Measurements from ENCODE around the gene FGFBP3. TPM values are rescaled to one million over a fixed set of nuclear protein-coding genes. Genes with fewer than 3 reads are reported as not detected.
A peak's percentile ranks its signal among the peaks of the same experiment; 100 is the strongest.

FGFBP3 gene
- total RNA-seq, 4 donors from 2014 or later = 0.58 to 1.7 (median 0.85) TPM

- 91% methylated on average over 1 of the region's 1 CpG for WGBS
- Histone ChIP-seq H3K36me3 (peaks cover 9 to 40% (median 20%) of the 10 kb centered on the region in 4 donors), H3K27me3 (no peaks in the 10 kb centered on the region), H3K27ac (replicated peaks in 1 of 4) (no peak overlapping the region), H3K9me3 (no peaks in the 10 kb centered on the region), H3K4me1 (peaks cover 4 to 38% (median 36%) of the 10 kb centered on the region in 4 donors), H3K4me3 (no peak overlapping the region)
- no peak for TF ChIP-seq EP300 (IDR thresholded peaks at IDR 0.05)
- no peak for TF ChIP-seq POLR2A (IDR thresholded peaks at IDR 0.05; ENCODE audit: low read depth)
- no peak for TF ChIP-seq POLR2AphosphoS5 (IDR thresholded peaks at IDR 0.05)
- no peak for TF ChIP-seq CTCF (IDR thresholded peaks at IDR 0.05)
- DNase-seq (ENCODE audit: extremely low spot score) = no peak
- intact Hi-C loops (cut with DNase I) = no loop called here
These were observed 23.5 kb upstream of the FGFBP3 start for GRCh38 chr10:91932737-91933136.

- Histone ChIP-seq H3K4me3 (no peak overlapping the region), H3K27me3 (no peaks in the 10 kb centered on the region), H3K4me1 (peaks cover 4 to 48% (median 46%) of the 10 kb centered on the region in 4 donors), H3K9me3 (no peaks in the 10 kb centered on the region), H3K27ac (replicated peaks in 1 of 4) (no peak overlapping the region), H3K36me3 (peaks cover 7 to 29% (median 14%) of the 10 kb centered on the region in 4 donors)
- TF ChIP-seq POLR2A (IDR thresholded peaks at IDR 0.05; ENCODE audit: low read depth) (no peak), CTCF (IDR thresholded peaks at IDR 0.05) (no peak), POLR2AphosphoS5 (IDR thresholded peaks at IDR 0.05) (no peak), EP300 (IDR thresholded peaks at IDR 0.05) (no peak)
- intact Hi-C loops (cut with DNase I) = no loop called here
- 48% methylated on average over 3 of the region's 3 CpGs for WGBS
- no peak for DNase-seq (ENCODE audit: extremely low spot score)
These were observed 22.4 kb upstream of the FGFBP3 start for GRCh38 chr10:91931526-91932190.

- intact Hi-C loops (cut with DNase I) = no loop called here
- Histone ChIP-seq H3K4me3 (no peak overlapping the region), H3K9me3 (no peaks in the 10 kb centered on the region), H3K4me1 (peaks cover 4 to 56% (median 53%) of the 10 kb centered on the region in 4 donors), H3K27me3 (no peaks in the 10 kb centered on the region), H3K27ac (replicated peaks in 1 of 4) (no peak overlapping the region), H3K36me3 (peaks cover 0 to 22% (median 7%) of the 10 kb centered on the region in 4 donors)
- DNase-seq (ENCODE audit: extremely low spot score) = no peak
- 74% methylated on average over 3 of the region's 3 CpGs for WGBS
- TF ChIP-seq EP300 (IDR thresholded peaks at IDR 0.05) (no peak), CTCF (IDR thresholded peaks at IDR 0.05) (no peak), POLR2AphosphoS5 (IDR thresholded peaks at IDR 0.05) (no peak), POLR2A (IDR thresholded peaks at IDR 0.05; ENCODE audit: low read depth) (no peak)
These were observed 21.7 kb upstream of the FGFBP3 start for GRCh38 chr10:91930939-91931338.

GRCh38 chr10:91925022-91925320, 15.7 kb upstream of the FGFBP3 start:
- Histone ChIP-seq H3K27ac (replicated peaks in 1 of 4) (peak overlapping the region in 1 of 4 donors; percentile 98), H3K36me3 (no peaks in the 10 kb centered on the region), H3K4me3 (peak overlapping the region; percentile 76 to 86 (median 82)), H3K27me3 (no peaks in the 10 kb centered on the region), H3K9me3 (no peaks in the 10 kb centered on the region), H3K4me1 (peaks cover 11 to 56% (median 45%) of the 10 kb centered on the region in 4 donors)
- WGBS = 49% methylated on average over 2 of the region's 2 CpGs
- DNase-seq (ENCODE audit: extremely low spot score) = no peak
- no peak for TF ChIP-seq CTCF (IDR thresholded peaks at IDR 0.05)
- intact Hi-C loops (cut with DNase I) = no loop called here

Data from esophagus muscularis mucosa (tissue), 4 donors.